Testis (tissue), 2 donors: Measurements from ENCODE around the gene VWA2.

ENCODE experiments used
- POLR2A ChIP-seq: fragments of 450-650 bp; IDR thresholded peaks from one replicate; pipeline ENCODE4 v1.6.1; 2017; ENCODE audit warnings: antibody characterized with exemption, mild to moderate bottlenecking, moderate library complexity
- TF ChIP-seq, protein P1 (sequence below), 3 experiments: fragments of 450-650 bp in 2 of 3; fragments of 200-600 bp in 1 of 3; sonication (generic) in 1 of 3; IDR thresholded peaks; one replicate each; pipeline ENCODE4 v1.5.1; 2016 to 2019; ENCODE audit warnings: antibody characterized with exemption in 3 of 3, mild to moderate bottlenecking in 2 of 3, moderate library complexity in 1 of 3

DNA sequence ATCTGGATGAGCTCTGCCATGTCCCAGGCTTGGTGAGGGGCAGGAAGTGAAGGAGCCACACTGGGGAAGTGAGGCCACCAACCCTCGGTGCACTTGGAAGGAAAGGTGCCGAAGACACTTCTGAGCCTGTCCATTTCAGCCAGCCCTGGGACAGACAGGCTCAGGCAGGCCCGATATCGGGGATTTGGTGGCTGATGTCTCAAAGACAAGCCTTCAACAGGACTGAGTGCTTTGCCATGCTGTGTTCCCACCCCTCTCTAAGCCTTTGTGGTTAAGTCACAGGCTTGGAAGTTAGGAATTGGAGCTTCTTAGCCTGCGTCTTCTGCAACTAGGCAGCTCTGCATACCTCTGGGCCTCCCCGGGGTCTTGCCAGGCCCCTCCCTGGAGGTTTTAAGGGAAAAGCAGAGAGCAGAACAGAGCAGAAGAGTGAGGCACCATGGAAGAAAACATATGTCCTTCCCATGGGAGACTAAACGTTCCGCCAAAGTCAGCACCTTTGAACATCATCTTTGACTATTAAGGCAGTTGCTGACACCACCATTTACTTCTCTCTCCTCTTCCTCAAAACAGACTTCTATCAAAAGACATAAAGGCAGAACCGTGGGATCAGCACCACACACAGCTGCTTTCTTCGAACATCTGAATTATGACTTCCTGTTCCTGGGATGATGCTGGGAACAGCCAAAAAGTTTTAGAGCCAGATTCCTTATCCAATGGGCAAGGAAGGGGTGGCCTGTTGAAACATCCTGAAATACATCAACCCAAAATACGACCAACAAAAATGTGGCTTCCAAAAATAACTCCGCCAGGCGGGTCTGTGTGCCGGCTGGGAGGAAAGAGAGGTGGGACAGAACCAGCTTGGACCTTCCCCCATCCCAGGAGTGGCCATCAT, 93.5 kb downstream of the VWA2 start:
- TF ChIP-seq, protein P1, sequence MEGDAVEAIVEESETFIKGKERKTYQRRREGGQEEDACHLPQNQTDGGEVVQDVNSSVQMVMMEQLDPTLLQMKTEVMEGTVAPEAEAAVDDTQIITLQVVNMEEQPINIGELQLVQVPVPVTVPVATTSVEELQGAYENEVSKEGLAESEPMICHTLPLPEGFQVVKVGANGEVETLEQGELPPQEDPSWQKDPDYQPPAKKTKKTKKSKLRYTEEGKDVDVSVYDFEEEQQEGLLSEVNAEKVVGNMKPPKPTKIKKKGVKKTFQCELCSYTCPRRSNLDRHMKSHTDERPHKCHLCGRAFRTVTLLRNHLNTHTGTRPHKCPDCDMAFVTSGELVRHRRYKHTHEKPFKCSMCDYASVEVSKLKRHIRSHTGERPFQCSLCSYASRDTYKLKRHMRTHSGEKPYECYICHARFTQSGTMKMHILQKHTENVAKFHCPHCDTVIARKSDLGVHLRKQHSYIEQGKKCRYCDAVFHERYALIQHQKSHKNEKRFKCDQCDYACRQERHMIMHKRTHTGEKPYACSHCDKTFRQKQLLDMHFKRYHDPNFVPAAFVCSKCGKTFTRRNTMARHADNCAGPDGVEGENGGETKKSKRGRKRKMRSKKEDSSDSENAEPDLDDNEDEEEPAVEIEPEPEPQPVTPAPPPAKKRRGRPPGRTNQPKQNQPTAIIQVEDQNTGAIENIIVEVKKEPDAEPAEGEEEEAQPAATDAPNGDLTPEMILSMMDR (IDR thresholded peaks at IDR 0.05): no peak
- no peak for TF ChIP-seq POLR2A
